HG03060 (cell line): ENCODE data around the gene ATP2B1.

Source experiments
- ATAC-seq: cut with Tn5 transposase; IDR thresholded peaks from one replicate; pipeline ENCODE4 v1.9.1; 2021; ENCODE audit warnings: low read depth, moderate number of reproducible peaks; ENCODE audit not compliant: unreplicated experiment

The ATP2B1 gene

GRCh38 chr12:89603678-89604077, 105.0 kb downstream of the ATP2B1 start:
- no peak for ATAC-seq

GRCh38 chr12:89597770-89598169, 110.9 kb downstream of the ATP2B1 start:
- peak; percentile 51 for ATAC-seq

- no peak for ATAC-seq
Measured at GRCh38 chr12:89597210-89597609, 111.4 kb downstream of the ATP2B1 start.

- ATAC-seq: no peak
Measured at GRCh38 chr12:89593873-89594272, 114.8 kb downstream of the ATP2B1 start.

- no peak for ATAC-seq
Measured at GRCh38 chr12:89593233-89593632, 115.4 kb downstream of the ATP2B1 start.

GRCh38 chr12:89589753-89590152, 118.9 kb downstream of the ATP2B1 start:
- ATAC-seq: no peak

GRCh38 chr12:89578499-89578898, 130.1 kb downstream of the ATP2B1 start:
- no peak for ATAC-seq

- no peak for ATAC-seq
Measured at GRCh38 chr12:89576572-89577220, 131.9 kb downstream of the ATP2B1 start.

- ATAC-seq: no peak
Measured at GRCh38 chr12:89575374-89575773, 133.3 kb downstream of the ATP2B1 start.

GRCh38 chr12:89574736-89575208, 133.9 kb downstream of the ATP2B1 start:
- ATAC-seq: no peak

- ATAC-seq: no peak
Measured at GRCh38 chr12:89573051-89573810, 135.4 kb downstream of the ATP2B1 start.

GRCh38 chr12:89571491-89572195, 137.0 kb downstream of the ATP2B1 start:
- no peak for ATAC-seq

GRCh38 chr12:89568484-89568883, 140.2 kb downstream of the ATP2B1 start:
- ATAC-seq: no peak

- no peak for ATAC-seq
Measured at GRCh38 chr12:89567691-89568239, 140.9 kb downstream of the ATP2B1 start.

- ATAC-seq: no peak
Measured at GRCh38 chr12:89566615-89567014, 142.0 kb downstream of the ATP2B1 start.

- ATAC-seq: no peak
Measured at GRCh38 chr12:89565002-89565401, 143.6 kb downstream of the ATP2B1 start.

- no peak for ATAC-seq
Measured at GRCh38 chr12:89559753-89560152, 148.9 kb downstream of the ATP2B1 start.

- ATAC-seq: no peak
Measured at GRCh38 chr12:89556976-89557375, 151.7 kb downstream of the ATP2B1 start.

GRCh38 chr12:89552376-89552775, 156.3 kb downstream of the ATP2B1 start:
- no peak for ATAC-seq

GRCh38 chr12:89551747-89552146, 156.9 kb downstream of the ATP2B1 start:
- ATAC-seq: no peak

- no peak for ATAC-seq
Measured at GRCh38 chr12:89547101-89547500, 161.5 kb downstream of the ATP2B1 start.
